ENCODE measurements around the gene PCSK6. TPM values are rescaled to one million over a fixed set of nuclear protein-coding genes. Genes with fewer than 3 reads are reported as not detected.

The PCSK6 gene
- total and polyA plus RNA-seq, 2 of the 8 experiments (the other 6 are each of a cell fraction or from before 2014, with no cell fraction given) = 1.9 to 4.0 TPM

- TF ChIP-seq CTCF (IDR thresholded peaks at IDR 0.05; ENCODE audit: control extremely low read depth in 1 of 3, insufficient read depth in 1 of 3, low read depth in 1 of 3, low read length in 3 of 3) = no peak
- no peak for TF ChIP-seq E2F6 (IDR thresholded peaks at IDR 0.05)
Observed at GRCh38 chr15:101504866-101505609, 15.5 kb upstream of the PCSK6 start (continued).

All from H1 (cell line).